ENCODE data around the gene INPP5J. TPM values are rescaled to one million over a fixed set of nuclear protein-coding genes. Genes with fewer than 3 reads are reported as not detected.

Gene INPP5J
- polyA plus RNA-seq, 10 donors = 0.43 to 1.7 (median 1.1) TPM

- DNase-seq = no peak
These were observed 1.5 kb downstream of the INPP5J start for GRCh38 chr22:31124290-31124689.

- DNase-seq = no peak
These were observed 2.2 kb downstream of the INPP5J start for GRCh38 chr22:31124811-31125465.

DNA sequence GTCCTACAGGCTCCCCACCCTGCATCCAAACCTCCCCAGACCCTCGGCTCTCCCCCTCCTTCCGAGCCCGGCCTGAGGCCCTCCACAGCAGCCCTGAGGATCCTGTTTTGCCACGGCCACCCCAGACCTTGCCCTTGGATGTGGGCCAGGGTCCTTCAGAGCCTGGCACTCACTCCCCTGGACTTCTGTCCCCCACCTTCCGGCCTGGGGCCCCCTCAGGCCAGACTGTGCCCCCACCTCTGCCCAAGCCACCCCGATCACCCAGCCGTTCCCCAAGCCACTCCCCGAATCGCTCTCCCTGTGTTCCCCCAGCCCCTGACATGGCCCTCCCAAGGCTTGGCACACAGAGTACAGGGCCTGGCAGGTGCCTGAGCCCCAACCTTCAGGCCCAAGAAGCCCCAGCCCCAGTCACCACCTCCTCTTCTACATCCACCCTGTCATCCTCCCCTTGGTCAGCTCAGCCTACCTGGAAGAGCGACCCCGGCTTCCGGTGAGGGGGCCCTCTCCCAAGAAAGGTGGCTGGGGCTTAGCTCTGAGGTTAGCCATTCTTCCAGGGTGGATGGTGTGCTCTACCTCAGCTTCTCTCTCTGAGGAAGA lies 2.9 kb downstream of the INPP5J start:
- no peak for DNase-seq

GRCh38 chr22:31126128-31126868 lies 3.5 kb downstream of the INPP5J start:
- no peak for DNase-seq

DNA sequence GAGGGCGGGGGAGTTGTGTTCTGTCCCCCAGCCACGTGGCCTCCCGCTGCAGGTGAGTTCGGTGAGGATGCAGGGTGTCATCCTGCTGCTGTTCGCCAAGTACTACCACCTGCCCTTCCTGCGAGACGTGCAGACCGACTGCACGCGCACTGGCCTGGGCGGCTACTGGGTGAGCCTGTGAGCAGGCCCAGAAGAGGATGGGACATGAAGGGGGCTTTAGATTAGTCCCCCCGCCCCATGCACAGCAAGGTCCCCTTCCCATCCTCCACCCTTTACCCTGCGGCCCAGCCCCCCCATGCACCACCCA lies 4.1 kb downstream of the INPP5J start:
- no peak for DNase-seq

- no peak for DNase-seq
These were observed 4.5 kb downstream of the INPP5J start for GRCh38 chr22:31127181-31127772.

- no peak for DNase-seq
These were observed 5.4 kb downstream of the INPP5J start for GRCh38 chr22:31128156-31128555.

- no peak for DNase-seq
These were observed 8.1 kb downstream of the INPP5J start for GRCh38 chr22:31130873-31131272.

GRCh38 chr22:31133911-31134310 lies 11.1 kb downstream of the INPP5J start:
- no peak for DNase-seq

GRCh38 chr22:31134688-31135087 lies 11.9 kb downstream of the INPP5J start:
- DNase-seq = no peak

- DNase-seq = no peak
These were observed 12.9 kb downstream of the INPP5J start for GRCh38 chr22:31135706-31136105.

GRCh38 chr22:31136155-31136554 lies 13.4 kb downstream of the INPP5J start:
- DNase-seq = no peak

DNA sequence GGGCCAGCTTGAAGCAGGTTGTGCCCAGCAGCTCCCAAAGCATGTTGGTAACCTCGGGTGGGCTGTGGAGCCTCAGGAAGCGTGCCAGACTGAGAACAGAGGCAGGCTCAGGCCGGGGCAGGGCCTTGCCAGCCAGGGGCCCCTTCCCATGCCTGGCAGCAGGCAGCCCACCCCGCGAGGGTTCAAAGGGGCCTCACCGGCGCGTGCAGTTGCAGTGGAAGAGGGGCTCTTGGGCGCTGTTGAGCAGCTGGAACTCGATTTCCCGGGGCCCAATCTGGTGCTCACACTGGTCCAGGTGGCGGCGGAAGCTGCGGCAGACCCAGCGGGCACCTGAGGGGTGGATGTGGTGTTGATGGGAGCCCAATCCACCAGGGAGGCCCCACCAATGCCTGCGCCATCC lies 13.9 kb downstream of the INPP5J start:
- DNase-seq = no peak

GRCh38 chr22:31137721-31138120 lies 15.0 kb downstream of the INPP5J start:
- DNase-seq = no peak

- DNase-seq = no peak
These were observed 15.4 kb downstream of the INPP5J start for GRCh38 chr22:31138126-31138525.

GRCh38 chr22:31139066-31139465 lies 16.3 kb downstream of the INPP5J start:
- DNase-seq = no peak

DNA sequence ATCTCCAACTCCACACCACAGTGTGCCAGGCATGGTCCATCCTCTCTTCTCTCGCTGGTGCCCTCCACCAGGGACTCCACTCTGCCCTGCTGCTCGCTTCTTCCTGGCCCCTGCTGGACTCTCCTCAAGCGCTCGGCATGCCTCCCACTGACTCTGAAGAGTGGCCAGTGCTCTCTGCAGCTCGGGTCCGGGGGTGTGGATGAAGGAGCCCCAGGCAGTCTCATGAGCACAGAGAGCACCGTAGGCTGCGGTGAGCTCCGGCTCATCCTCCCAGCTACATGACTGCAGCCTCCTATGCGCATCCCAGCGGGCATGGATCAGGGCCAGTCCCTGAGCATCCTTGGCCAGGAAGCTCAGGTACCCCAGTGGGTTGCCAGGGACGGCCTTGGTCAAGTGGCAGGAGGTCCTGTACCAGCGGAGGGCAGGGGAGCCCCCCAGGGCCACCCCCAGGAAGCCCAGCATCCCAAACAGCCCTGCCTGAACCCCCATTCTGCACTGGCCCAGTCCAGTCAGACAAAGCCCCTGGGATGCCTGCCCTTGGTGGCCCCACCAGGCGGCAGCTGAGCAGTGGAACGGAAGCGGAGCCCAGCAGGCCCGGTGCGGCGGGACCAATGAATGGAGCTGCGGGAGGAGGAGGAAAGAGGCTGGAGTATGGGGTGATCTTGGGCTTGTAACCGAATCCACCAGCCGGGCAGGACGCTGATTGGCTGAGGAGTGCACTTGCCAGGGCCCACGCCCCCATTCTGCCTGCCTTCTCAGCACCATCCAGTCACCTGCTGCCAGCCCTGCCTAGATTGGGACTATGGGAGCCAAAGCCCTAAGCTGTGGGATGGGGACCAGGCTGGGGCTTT lies 17.3 kb downstream of the INPP5J start, which contains the start of gene PLA2G3:
Gene PLA2G3, minus strand, starts transcription at position 643 of the 851 bp plus-strand sequence. Its CDS starts 154 bp downstream, at position 489.
- no peak for DNase-seq

- DNase-seq = no peak
These were observed 18.0 kb downstream of the INPP5J start for GRCh38 chr22:31140746-31141145.

GRCh38 chr22:31141551-31141950 lies 18.8 kb downstream of the INPP5J start:
- DNase-seq = no peak

DNA sequence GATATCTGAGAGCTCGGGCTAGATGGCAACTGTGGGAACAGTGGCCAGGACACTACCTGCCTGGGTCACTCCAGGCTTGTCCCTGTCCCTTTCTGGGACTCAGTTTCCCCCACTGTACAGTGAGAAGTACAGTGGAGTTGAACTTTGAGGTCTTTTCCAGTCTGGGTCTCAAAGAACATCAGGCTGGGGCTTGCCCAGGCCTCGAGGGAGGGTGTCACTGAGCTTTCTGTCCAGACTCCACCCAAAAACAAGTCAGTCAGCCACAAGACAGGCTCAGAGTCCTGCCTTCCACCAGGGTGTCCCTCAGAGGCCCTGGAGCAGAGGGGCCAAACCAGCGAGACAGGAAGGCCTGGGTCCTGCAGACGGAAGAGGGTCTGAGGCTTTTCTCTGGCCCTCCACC lies 19.5 kb downstream of the INPP5J start:
- DNase-seq = no peak

GRCh38 chr22:31143038-31143437 lies 20.3 kb downstream of the INPP5J start:
- no peak for DNase-seq

DNA sequence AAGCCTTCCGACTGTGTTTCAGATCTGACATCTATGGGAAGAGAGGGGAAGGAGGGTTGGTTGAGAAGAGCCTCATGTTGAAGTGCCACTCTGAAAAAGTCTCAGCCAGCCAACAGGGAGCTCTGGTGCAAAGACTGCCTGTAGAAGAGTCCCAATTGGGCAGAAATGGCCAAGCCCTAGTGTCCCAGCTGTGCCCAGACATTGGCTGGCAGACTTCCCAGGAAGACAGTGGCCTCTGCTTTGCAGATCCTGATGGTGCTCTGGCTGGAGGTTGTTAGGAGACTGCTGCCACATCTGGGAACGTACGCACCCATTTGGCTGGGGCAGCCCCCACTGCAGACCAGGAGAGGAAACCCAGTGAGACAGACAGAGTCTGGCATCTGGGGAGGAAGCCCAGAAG lies 20.8 kb downstream of the INPP5J start:
- DNase-seq = no peak
